Hepatocyte (in vitro differentiated cells): ENCODE measurements around the gene IKBKG.

ENCODE experiments used
- EZH2 ChIP-seq: fragments of 200-600 bp; sonication (generic); IDR thresholded peaks from 2 replicates; pipeline ENCODE4 v1.6.1; 2016; ENCODE audit warnings: antibody characterized with exemption, mild to moderate bottlenecking, borderline replicate concordance
- EZH2phosphoT487 ChIP-seq: fragments of 200-600 bp; sonication (generic); IDR thresholded peaks from one replicate; pipeline ENCODE4 v1.6.1; 2018; ENCODE audit warnings: antibody characterized with exemption, mild to moderate bottlenecking, low read depth, moderate library complexity; ENCODE audit not compliant: unreplicated experiment, severe bottlenecking
- TF ChIP-seq, protein P1 (sequence below): fragments of 200-600 bp; sonication (generic); IDR thresholded peaks from 2 replicates; pipeline ENCODE4 v1.5.1; 2016; ENCODE audit warnings: antibody characterized with exemption, mild to moderate bottlenecking; ENCODE audit not compliant: poor library complexity

GRCh38 chrX:154539077-154539476 is 8.3 kb upstream of the IKBKG start:
- TF ChIP-seq, protein P1, sequence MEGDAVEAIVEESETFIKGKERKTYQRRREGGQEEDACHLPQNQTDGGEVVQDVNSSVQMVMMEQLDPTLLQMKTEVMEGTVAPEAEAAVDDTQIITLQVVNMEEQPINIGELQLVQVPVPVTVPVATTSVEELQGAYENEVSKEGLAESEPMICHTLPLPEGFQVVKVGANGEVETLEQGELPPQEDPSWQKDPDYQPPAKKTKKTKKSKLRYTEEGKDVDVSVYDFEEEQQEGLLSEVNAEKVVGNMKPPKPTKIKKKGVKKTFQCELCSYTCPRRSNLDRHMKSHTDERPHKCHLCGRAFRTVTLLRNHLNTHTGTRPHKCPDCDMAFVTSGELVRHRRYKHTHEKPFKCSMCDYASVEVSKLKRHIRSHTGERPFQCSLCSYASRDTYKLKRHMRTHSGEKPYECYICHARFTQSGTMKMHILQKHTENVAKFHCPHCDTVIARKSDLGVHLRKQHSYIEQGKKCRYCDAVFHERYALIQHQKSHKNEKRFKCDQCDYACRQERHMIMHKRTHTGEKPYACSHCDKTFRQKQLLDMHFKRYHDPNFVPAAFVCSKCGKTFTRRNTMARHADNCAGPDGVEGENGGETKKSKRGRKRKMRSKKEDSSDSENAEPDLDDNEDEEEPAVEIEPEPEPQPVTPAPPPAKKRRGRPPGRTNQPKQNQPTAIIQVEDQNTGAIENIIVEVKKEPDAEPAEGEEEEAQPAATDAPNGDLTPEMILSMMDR: no peak
- TF ChIP-seq EZH2 (no peak), EZH2phosphoT487 (no peak)
